GM18909 (cell line): Measurements from ENCODE around the gene DNAJA4.
"Not testable (repeated sequence)": the region's sequence is repeated elsewhere in the genome, so short reads cannot be mapped to it uniquely, and the experiment has no call there.

ENCODE experiments used
- ATAC-seq: cut with Tn5 transposase; IDR thresholded peaks from one replicate; pipeline ENCODE4 v1.9.1; 2021; ENCODE audit warnings: mild to moderate bottlenecking; ENCODE audit not compliant: unreplicated experiment, poor library complexity

The DNAJA4 gene

GRCh38 chr15:78243491-78243941 lies 20.8 kb upstream of the DNAJA4 start:
- ATAC-seq = no peak

GRCh38 chr15:78244101-78244500 lies 20.3 kb upstream of the DNAJA4 start:
- ATAC-seq = no peak

GRCh38 chr15:78244893-78245292 lies 19.5 kb upstream of the DNAJA4 start:
- ATAC-seq = no peak

- not testable (repeated sequence) for ATAC-seq
Measured at GRCh38 chr15:78245392-78245791, 19.0 kb upstream of the DNAJA4 start.

GRCh38 chr15:78245976-78246620 lies 18.3 kb upstream of the DNAJA4 start:
- not testable (repeated sequence) for ATAC-seq

GRCh38 chr15:78247911-78248310 lies 16.5 kb upstream of the DNAJA4 start:
- ATAC-seq = no peak

GRCh38 chr15:78249131-78249530 lies 15.2 kb upstream of the DNAJA4 start:
- no peak for ATAC-seq

GRCh38 chr15:78251136-78251535 lies 13.2 kb upstream of the DNAJA4 start:
- no peak for ATAC-seq

- no peak for ATAC-seq
Measured at GRCh38 chr15:78255421-78256043, 8.8 kb upstream of the DNAJA4 start.

GRCh38 chr15:78256044-78256437 lies 8.3 kb upstream of the DNAJA4 start:
- ATAC-seq = no peak

- ATAC-seq = no peak
Measured at GRCh38 chr15:78257681-78258080, 6.7 kb upstream of the DNAJA4 start.

GRCh38 chr15:78259232-78259631 lies 5.1 kb upstream of the DNAJA4 start:
- ATAC-seq = no peak

GRCh38 chr15:78260489-78260888 lies 3.9 kb upstream of the DNAJA4 start:
- ATAC-seq = no peak

- ATAC-seq = no peak
Measured at GRCh38 chr15:78261062-78261461, 3.3 kb upstream of the DNAJA4 start.

- ATAC-seq = no peak
Measured at GRCh38 chr15:78263351-78263781, 996 bp upstream of the DNAJA4 start.

- ATAC-seq = no peak
Measured at GRCh38 chr15:78263907-78264303, 457 bp upstream of the DNAJA4 start.

- no peak for ATAC-seq
Measured at GRCh38 chr15:78265137-78265460, 737 bp downstream of the DNAJA4 start.

- no peak for ATAC-seq
Measured at GRCh38 chr15:78265752-78266224, 1.4 kb downstream of the DNAJA4 start.

- ATAC-seq = no peak
Measured at GRCh38 chr15:78266229-78266628, 1.9 kb downstream of the DNAJA4 start.

- ATAC-seq = no peak
Measured at GRCh38 chr15:78266806-78267205, 2.4 kb downstream of the DNAJA4 start.

GRCh38 chr15:78272316-78272715 lies 8.0 kb downstream of the DNAJA4 start:
- ATAC-seq = no peak

- ATAC-seq = no peak
Measured at GRCh38 chr15:78272776-78273175, 8.4 kb downstream of the DNAJA4 start.
